Left forelimb (tissue), 1 donor: ENCODE data around the gene NUTM2G.
"Not testable (repeated sequence)": the region's sequence is repeated elsewhere in the genome, so short reads cannot be mapped to it uniquely, and the experiment has no call there.

ENCODE experiments used
- DNase-seq: peaks from one replicate; pipeline ENCODE4 v3.0.0-alpha.2; 2018; ENCODE audit warnings: low spot score

The NUTM2G gene, protein sequence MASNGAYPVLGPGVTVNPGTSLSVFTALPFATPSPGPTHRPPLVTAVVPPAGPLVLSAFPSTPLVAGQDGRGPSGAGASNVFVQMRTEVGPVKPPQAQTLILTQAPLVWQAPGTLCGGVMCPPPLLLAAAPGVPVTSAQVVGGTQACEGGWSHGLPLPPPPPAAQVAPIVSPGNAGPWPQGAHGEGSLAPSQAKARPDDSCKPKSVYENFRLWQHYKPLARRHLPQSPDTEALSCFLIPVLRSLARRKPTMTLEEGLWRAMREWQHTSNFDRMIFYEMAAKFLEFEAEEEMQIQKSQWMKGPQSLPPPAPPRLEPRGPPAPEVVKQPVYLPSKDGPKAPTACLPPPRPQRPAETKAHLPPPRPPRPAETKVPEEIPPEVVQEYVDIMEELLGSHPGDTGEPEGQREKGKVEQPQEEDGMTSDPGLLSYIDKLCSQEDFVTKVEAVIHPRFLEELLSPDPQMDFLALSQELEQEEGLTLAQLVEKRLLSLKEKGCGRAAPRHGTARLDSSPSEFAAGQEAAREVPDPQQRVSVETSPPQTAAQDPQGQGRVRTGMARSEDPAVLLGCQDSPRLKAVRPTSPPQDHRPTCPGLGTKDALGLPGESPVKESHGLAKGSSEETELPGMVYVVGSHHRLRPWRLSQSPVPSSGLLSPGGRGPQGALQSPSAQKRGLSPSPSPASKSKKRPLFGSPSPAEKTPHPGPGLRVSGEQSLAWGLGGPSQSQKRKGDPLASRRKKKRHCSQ

DNA sequence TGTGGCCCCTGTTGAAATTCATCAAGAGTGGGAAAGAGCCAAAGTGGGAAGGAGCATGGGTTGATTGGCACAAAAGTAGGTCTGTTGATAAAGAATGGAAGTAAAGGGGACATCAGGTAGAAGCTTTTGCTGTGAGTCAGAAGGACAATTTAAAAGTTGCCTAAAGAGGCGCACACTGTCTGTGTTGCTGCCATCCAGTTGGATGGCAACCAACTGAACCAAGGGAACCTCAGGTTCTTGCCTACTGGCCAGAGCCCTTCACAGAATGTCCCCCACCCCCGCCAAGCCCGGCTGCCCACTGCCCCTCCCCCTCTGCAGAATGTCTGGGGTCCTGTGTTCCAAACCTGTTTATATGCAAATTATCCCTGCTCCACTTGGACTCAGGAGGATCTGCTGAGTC lies at the start of gene NUTM2G:
NUTM2G (plus strand) TSS at position 301 of the 400 bp plus-strand sequence. CDS start 182 bp downstream, outside the sequence.
- not testable (repeated sequence) for DNase-seq

DNA sequence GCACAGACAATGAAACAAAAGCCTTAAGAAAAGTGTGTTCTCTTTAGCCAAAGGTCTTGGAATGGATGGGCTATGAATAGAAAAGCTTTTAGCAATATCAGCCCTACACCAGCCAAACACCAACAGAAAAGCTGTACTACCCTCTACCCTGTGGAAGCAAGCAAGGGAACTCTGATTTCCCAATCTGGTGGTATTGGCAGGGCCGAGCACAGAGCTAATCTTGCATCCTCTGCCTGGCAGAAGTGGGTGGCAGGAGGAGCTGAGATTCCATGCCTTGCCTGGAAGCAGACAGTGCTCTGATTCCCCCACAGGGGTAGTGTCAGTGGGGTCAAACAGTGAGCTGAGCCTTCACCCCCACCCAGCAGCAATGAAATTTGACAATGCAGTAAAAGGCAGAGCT lies 44.7 kb upstream of the NUTM2G start:
- DNase-seq: no peak

DNA sequence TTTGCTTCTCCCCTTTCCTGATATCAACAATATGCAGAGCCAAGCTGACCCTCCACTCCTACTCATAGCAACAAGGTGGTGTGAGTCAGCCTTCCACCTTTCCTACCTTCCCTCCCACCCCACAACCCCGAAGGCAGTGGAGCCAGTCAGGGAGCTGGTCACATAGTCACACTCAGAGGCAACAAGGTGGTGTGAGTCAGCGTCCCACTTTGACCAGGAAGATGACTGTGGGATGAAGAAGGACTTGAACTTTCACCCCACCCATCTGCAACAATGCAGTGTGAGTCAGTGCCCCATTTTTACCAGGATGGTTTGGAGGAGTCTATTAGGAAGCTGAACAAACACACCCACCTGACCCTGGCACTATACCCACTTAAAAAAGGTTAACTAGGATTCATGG lies 44.2 kb upstream of the NUTM2G start:
- DNase-seq: no peak

DNA sequence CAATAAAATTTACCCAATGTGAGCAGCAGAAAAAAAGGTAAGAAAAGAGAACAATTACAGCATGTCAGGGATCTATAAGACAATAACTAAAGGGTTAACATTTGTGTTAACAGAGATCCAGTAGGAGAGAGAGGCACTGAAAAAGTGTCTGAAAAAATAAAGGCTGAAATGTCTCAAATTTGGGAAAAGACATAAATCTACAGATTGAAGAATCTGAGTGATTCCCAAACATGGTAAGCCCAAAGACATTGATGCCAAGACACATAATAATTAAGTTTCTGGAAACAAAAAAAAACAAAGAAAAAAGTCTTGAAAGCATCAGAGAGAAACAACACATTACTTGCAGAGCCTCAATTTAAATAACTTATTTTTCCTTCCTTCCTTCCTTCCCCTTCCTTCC lies 43.2 kb upstream of the NUTM2G start:
- no peak for DNase-seq

DNA sequence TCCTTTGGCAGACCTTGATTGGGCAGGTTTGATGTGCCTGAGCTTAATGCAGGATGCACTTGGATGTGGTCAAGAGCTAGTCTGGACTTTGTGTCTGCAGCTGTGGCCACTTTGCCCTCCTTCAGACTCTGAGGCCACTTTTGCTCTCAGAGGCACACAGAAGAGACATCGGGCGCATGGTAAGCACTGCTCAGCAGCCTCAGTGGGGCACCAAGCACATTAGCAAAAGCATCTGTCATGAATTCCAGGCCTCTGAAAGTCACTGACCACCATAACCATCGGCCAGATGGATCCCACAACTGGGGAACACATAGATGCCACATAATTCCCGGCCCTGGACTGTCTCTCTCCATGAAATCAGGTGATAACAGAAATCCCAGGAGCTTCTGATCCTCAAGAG lies 40.1 kb upstream of the NUTM2G start:
- no peak for DNase-seq

DNA sequence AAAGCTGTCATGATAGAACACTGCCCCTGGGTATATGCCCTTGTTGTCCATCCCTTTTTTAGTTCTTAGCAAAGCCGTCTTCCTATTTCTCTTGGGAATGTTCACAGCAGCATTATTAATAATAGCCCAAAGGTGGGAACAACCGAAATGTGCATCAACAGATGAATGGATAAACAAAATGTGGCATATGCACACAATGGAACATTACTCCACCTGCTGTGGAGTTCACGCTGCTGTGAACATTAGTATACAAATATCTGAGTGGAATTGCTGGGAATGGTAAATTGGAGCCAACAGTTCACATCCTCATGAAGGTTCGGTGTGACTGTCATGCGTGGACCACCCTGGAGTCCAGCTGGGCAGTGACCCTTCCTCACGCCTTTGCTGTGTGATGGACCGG lies 36.5 kb upstream of the NUTM2G start:
- DNase-seq: no peak

DNA sequence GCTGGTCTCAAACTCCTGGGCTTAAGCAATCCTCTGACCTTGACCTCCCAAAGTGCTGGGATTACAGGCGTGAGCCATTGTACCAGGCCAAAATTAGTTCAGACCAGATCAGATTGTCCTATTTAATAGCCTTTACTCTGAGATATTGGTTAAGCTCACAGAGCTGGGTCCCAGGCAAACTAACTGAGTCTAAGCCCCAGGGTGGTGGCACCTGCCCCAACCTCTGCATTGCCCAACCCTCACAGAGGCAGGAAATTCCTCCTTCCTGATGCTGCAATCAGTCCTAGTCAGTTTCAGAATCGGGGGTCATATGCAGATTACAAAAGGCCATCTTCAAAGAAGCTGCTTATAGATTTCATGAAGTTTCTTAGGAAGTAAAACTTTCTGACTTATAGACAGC lies 28.6 kb upstream of the NUTM2G start:
- not testable (repeated sequence) for DNase-seq

DNA sequence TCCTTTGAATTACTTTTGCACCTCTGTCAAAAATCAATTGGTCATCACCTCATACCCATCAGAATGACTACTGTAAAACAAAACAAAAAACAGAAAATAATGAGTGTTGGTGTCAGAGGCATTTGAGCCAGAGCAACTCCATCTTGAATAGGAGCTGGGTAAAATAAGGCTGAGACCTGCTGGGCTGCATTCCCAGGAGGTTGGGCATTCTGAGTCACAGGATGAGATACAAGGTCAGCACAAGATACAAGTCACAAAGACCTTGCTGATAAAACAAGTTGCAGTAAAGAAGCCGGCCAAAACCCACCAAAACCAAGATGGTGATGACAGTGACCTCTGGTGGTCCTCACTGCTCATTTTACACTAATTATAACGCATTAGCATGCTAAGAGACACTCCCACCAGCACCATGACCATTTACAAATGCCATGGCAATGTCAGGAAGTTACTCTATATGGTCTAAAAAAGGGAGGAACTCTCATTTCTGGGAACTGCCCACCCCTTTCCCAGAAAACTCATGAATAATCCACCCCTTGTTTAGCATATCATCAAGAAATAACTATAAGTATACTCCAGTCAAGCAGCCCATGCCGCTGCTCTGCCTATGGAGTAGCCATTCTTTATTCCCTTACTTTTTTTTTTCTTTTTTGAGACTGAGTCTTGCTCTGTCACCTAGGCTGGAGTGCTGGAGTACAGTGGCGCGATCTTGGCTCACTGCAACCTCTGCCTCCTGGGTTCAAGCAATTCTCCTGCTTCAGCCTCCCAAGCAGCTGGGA lies 23.5 kb upstream of the NUTM2G start:
- DNase-seq: not testable (repeated sequence)

DNA sequence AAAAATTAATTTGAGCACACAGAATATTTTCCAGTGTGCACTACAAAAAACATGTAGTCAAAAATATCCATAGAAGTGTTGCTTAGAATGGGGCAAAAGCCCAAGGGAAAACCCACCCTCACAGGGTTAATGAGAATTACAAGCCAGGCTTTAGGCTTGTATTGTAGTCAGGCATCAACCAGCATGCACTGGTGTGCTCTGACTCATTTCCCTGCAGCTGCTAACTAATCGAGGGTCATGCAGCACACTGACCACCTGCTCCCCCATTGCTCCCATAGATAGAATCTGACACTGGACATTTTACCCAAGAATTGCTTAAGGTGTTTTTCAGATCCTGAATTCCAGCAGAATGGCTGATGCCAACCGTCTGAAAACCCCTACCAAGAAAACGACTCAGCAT lies 20.2 kb upstream of the NUTM2G start:
- DNase-seq: not testable (repeated sequence)

DNA sequence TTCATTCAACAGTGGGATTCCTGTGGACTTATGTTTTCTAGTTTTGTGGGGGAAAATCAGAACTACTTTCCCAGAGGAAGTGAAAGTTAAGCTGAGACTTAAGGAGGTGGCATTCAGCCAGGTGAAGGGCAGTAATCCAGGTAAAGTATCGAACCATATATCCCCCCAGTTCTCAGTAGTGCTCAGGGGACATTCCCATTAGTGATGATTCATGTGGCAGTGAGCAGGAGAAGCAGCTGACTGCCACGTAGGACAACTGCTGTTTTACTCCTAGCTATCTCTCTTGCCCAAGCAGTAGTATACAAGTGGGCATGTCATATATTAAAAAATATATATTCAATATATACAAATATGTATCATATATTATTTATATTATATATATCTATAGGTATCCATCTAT lies 13.1 kb upstream of the NUTM2G start:
- DNase-seq: not testable (repeated sequence)

DNA sequence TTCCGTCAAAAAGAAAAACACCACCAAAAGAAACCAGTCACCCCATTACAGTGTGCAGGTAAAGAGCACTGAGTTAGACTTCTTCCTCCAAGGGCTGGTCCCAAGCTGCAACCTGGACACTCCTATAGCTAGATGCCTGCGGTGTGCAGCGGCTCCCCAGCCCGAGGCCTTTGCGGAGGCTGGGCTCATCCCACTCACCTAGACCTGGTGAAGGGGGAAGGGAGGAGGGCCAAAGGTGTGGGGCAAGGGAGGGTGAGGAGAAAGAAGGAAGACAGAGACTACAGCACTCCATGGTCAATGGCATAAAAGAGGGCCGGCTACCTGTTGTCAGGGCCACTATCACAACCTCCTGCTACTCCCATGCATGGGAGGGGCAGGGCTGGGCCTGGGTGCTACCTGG lies 12.1 kb upstream of the NUTM2G start:
- not testable (repeated sequence) for DNase-seq

DNA sequence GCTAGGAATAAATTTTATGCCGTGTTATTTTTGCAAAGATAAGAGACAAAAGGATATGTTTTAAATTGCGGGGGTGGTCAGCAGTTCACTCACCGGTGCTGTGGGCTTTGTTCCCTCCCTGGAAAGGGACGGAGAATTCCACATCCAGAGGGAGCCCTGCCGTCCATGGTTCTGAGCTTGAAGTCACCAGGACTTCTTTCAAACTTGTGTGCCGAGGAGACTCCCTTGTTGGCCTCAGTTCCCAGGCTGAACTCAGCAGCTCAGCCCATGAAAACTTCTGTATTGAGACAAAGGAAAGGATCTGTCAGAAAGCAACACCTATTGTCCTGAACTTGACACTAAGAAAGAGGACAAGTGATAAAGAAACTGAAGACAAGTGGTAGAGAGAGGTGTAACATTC lies 10.1 kb upstream of the NUTM2G start:
- DNase-seq: not testable (repeated sequence)

DNA sequence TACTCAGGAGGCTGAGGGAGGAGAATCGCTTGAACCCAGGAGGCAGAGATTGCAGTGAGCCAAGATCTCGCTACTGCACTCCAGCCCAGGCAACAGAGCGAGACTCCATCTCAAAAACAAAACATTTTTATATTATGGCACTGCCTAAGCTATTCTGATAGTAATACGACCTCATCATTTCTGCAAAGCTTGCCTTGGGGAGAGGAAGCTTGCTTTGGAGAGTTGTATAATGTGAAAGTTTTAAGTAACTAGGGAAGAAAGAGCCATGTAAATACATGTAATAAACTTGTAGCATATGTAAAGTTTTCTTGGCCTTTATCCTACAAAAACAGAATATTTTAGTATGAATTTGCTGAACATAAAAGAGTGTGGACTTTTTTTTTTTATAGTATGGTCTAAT lies 7.8 kb upstream of the NUTM2G start:
- not testable (repeated sequence) for DNase-seq

DNA sequence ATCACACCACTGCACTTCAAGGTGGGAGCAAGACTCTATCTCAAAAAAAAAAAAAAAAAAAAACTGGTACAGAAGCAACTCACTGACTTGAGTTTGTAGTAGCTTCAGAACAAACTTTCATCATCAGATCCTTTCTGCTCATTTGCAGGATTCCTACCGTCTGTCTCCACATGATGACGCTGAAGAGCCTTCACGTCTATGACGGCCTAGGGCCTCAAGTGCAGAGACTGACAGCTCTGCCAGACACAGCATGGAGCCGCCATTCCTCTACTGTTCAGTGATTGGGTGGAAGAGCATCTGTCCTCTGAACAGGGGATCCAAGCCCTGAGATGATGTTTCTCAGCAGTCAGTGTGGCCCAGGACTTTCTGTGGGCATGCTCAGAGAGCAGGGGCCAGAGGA lies 3.1 kb upstream of the NUTM2G start:
- DNase-seq: not testable (repeated sequence)

DNA sequence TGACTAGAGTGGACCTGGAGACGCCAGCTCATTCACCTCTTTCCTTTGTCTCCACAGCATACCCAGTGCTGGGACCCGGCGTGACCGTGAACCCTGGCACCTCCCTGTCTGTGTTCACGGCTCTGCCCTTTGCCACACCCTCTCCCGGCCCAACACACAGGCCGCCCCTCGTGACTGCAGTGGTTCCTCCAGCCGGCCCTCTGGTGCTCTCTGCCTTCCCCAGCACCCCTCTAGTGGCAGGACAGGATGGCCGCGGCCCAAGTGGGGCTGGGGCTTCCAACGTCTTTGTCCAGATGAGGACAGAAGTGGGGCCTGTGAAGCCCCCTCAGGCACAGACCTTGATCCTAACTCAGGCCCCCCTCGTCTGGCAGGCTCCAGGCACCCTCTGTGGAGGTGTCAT lies 3.0 kb downstream of the NUTM2G start:
- not testable (repeated sequence) for DNase-seq

DNA sequence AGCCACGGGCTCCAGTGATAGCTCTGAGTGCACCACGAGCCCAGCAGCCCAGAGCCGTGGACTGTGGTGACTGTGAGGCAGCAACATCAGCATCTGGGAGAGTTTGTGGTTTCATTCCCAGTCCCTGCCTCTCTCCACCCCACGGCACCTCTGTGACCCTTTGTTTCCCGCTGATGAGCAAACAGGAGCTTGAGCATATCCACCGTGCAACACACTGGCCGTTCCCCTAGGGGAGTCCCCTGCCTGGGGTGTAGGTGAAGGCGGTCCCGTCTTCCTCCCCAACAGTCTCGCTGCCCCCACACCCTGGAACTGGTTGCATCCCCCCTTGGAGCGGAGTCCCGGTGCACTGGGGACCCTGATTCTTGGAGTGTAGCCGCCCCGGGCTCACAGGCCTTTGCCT lies 5.5 kb downstream of the NUTM2G start:
- not testable (repeated sequence) for DNase-seq

DNA sequence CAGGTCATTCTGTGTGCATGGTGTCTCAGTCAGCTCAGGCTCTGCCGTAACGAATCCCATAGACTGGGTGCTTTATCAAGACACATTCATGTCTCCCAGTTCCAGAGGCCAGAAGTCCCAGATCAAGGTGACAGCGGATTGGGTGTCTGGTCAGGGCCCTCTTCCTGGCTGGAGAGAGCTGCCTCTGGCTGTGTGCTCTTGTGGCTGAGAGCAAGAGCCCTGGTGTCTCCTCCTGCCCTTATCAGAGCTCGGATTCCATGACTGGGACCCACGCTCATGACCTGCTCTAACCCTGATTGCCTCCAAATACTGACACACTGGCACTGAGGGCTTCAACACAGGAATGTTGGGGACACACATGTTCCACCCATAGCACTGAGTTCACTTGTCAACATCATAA lies 6.1 kb downstream of the NUTM2G start:
- DNase-seq: not testable (repeated sequence)

DNA sequence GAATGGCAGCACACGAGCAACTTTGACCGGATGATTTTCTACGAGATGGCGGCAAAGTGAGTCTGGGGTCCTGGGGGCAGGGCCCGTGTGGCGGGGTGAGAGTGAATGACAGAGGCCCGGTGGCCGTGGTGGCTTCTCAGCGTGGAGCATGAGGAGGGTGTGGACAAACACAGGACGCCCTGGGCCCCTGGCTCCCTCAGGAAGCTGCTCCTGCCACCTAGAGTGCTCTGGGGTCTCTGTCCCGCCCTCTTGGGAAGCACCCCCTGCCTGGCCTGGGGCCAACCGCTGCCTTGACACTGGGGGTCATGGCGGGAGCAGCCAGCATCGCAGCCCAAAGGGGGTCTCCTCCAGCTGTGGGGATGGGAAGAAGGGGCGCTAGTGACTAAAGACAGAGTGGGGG lies 6.8 kb downstream of the NUTM2G start:
- DNase-seq: not testable (repeated sequence)

DNA sequence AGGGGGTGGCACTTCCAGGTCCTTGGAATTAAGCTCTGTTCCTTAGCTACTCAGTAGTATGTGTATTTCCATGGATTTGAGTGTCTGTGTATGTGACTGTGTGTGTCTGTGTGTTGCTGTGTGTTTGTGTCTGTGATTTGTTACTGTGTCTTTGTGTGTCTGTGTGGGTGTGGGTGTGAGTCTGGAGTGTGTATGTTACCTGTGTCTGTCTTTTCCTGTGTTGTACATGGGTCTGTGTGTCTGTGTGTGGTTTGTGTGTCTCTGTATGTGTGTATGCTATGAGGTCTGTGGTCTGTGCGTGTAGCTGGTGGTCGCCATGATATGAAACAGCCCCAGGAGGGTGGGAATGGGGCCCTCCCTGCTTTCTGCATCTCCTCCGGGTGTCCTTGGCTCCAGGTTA lies 8.8 kb downstream of the NUTM2G start:
- not testable (repeated sequence) for DNase-seq

DNA sequence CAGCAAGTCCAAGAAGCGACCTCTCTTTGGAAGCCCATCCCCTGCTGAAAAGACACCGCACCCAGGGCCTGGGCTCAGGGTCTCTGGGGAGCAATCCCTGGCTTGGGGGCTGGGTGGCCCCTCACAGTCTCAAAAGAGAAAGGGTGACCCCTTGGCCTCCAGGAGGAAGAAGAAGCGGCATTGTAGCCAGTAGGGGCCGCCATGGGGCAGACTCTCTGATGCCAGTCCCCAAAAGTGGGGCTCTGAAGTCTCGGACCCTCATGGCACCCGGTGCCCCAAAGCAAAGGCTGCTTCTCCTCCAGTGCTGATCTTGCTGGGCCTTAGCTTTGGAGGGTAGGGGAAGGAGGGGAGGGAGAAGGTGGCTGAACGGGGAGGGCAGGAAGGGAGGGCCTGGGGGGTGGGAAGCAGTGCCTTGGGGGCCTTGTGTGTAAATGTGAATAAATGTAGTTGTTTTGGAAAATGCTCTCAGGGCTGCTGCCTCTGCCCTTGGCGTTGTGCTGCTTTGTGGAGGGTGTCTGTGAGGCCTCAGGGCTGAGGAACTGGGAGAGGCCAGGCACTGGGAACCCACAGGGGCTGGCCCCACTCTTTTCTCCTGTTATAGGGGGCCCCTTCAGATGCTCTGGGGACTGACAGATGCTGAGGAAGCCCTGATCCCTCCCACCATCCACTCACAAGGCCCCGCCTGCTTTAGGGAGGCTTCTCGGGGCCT lies 10.5 kb downstream of the NUTM2G start:
- DNase-seq: not testable (repeated sequence)

DNA sequence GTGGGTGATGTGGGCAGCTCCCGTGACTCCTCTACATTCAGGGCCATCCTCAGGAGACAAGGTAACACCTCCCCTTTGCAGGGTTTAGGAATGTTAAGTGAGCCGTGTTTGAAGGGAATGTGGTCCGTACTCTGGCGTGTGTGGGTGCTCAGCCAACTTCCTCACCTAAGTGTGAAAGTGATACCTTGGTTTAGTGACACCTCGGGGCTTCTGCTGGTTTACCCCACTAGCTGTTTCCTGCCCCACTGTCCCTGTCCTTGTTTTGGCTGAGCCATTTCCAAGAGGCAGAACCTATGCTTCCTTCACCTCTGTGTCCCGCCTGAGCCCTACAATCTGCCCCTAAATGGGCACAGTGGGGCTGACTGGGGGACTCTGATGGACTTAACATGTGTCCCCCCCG lies 12.3 kb downstream of the NUTM2G start:
- not testable (repeated sequence) for DNase-seq

DNA sequence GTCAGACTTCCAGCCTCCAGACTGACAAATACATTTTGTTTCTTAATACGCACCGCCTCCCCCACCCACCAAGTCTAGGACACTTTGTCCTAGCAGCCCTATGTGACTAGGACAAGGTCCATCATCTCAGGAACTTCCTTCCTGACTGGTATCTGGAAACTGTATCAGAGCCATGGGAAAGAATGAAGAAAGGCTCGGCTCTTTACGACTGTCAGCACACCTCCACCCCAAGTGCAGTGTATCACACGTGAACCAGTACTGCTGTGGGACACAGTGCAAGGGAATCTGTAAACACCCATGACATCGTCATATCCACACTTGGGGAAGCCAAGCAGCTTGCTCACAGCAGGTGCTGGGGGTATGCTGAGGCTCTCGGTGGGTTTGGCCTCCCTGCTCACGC lies 13.0 kb downstream of the NUTM2G start:
- DNase-seq: not testable (repeated sequence)
